GM04504 (cell line): ENCODE data around the gene CDCA8.

ENCODE experiments used
- DNase-seq: peaks from one replicate; pipeline ENCODE4 v3.0.0-alpha.2; 2012; ENCODE audit warnings: low read depth

Gene CDCA8

GRCh38 chr1:37692078-37692833, at the start of gene CDCA8:
CDCA8 (plus strand) TSS chr1:37692516; CDS start chr1:37692691, 175 bp downstream.
- peak; percentile 96 for DNase-seq

DNA sequence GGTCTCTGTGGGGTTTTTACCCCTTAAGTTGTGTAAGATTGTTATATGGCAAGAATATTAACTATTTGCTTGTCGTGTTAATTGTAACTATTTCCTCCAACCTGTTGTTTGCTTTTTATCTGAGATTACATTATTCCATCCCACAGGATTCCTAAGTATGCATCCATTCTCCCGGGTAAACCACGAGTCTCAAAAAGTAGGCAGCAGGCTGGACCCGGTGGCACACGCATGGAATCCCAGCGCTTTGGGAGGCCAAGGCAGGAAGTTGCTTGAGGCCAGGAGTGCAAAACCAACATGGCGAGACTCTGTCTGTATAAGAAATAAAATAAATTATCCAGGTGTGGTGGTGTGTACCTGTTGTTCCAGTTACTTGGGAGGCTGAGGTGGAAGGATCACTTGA, 45.0 kb upstream of the CDCA8 start:
- no peak for DNase-seq

DNA sequence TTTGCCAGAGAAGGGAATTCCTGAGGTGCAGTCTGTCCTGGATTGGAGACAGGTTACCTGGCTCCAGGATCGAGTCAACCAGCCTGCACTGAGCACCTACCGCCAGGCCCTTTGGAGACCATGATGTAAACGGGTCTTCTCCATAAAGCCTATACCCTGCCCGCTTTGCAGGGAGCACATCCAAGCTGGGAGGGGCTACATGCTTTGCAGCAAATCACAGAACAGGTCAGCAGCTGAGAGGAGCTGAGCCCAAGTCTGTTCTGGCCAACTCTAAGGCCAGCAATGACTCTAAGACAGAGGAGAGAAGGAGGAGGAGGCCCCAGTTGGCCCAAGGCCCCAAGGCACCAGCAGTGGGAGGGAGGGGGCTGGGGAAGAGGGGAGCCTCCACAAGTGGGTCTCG, 42.1 kb upstream of the CDCA8 start:
- DNase-seq = no peak

GRCh38 chr1:37650721-37651120, 41.6 kb upstream of the CDCA8 start:
- DNase-seq = no peak

DNA sequence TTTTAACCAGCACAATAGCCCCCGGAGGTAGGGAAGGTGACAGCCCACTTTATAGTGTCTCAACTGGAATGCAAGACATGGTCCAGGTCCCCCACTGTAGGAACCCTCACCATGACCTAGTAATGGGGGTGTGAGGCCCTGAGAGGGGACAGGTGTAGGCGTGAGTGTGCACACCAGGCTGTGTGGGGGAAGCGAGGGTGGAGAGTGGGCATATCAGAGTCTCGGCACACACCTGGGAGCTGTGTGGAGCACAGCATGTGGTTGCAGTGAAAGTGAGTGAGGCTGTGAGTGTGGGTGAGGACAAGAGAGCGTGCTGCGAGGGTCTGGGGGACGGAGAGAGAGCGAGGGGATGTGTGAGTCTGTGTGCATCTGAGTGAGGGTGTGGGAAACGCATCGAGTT, 40.5 kb upstream of the CDCA8 start:
- DNase-seq = no peak

GRCh38 chr1:37652976-37653375, 39.3 kb upstream of the CDCA8 start:
- DNase-seq = no peak

- DNase-seq = no peak
Observed at GRCh38 chr1:37653906-37654305, 38.4 kb upstream of the CDCA8 start.

DNA sequence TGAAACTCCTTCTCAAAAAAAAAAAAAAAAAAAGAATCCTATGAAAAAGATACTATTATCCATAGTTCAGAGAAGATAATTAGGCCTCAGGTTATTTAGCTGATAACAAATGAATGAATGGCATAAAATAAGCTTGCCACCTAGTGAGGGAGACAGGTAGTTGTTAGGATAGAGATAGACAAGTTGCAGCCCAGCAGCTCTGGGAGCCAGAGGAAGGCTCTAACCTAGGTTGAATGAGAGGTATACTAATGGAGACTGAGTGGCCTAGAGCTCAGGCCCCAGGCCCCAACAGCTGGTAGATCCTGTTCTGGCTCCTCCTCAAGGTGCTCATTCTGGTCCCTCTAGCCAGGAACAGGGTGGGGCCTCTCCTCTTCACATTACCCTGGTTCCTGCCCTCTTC, 37.0 kb upstream of the CDCA8 start:
- no peak for DNase-seq

DNA sequence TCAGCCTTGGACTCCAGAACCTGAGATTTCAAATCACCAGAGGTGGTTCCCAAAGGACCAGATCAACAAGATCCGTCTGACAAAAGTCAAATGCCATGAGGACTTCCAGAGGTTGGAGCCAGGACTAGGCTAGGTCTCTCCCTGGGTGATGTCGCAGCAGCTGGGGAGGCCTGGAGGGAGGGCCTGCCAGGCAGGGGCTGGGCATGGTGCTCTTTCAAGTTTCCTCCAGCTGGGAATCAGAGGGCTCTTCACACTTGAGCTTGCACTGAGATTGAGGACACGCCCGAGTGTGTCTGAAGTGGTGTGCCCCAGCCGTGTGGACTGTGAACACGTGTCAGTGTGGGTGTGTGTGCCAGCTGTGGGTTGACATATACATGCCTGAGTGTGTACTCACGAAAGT, 36.3 kb upstream of the CDCA8 start:
- no peak for DNase-seq

GRCh38 chr1:37656881-37657280, 35.4 kb upstream of the CDCA8 start:
- no peak for DNase-seq

GRCh38 chr1:37657620-37658412, 34.5 kb upstream of the CDCA8 start:
- DNase-seq = no peak

DNA sequence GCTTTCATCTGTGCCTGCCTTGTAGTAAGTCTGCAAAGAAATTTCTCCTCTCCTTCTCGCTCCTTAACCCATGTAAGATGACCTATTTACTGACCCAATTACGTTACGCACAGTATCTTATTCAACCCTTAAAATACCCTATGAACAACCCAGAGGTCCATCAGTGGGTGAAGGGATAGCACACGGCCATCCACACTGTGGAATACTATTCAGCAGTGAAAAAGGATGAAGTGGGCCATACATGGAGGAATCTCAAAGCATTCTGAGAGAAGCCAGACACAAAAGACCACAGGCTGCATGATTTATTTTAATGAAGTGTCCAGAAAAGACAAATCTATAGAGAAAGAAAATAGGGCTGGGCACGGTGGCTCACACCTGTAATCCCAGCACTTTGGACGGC, 33.8 kb upstream of the CDCA8 start:
- DNase-seq = no peak

- no peak for DNase-seq
Observed at GRCh38 chr1:37660664-37661063, 31.7 kb upstream of the CDCA8 start.

GRCh38 chr1:37661401-37661800, 30.9 kb upstream of the CDCA8 start:
- no peak for DNase-seq

- no peak for DNase-seq
Observed at GRCh38 chr1:37662031-37662755, 30.1 kb upstream of the CDCA8 start.

DNA sequence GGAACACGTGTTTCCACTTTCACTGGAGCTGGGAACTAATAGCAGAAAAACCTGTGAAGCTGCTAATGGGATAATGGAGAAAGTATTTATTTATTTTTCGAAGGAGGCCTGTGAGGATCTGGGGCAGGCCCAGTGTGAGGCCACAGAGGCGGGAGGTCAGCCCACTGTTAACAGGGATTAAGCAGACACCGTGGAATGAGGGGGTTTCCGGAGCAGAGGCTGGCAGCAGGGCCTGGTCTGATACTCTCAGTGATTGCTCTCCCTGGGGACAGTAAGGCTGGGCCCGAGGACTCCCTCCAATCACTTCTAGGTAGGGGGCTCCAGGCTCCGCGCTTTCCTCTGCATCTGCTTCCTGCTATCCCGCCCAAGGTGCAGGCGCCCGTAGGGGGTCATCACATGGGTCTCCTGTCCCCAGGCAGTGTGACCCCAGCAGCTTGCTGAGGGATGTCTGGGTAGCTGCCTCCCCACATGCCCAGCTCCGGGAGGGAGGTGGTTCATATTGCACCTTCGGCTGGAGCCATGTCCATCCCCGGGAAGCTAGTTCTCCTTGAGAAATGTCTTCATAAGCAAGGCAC, 28.8 kb upstream of the CDCA8 start:
- no peak for DNase-seq

GRCh38 chr1:37666241-37666867, 26.0 kb upstream of the CDCA8 start:
- DNase-seq = no peak

DNA sequence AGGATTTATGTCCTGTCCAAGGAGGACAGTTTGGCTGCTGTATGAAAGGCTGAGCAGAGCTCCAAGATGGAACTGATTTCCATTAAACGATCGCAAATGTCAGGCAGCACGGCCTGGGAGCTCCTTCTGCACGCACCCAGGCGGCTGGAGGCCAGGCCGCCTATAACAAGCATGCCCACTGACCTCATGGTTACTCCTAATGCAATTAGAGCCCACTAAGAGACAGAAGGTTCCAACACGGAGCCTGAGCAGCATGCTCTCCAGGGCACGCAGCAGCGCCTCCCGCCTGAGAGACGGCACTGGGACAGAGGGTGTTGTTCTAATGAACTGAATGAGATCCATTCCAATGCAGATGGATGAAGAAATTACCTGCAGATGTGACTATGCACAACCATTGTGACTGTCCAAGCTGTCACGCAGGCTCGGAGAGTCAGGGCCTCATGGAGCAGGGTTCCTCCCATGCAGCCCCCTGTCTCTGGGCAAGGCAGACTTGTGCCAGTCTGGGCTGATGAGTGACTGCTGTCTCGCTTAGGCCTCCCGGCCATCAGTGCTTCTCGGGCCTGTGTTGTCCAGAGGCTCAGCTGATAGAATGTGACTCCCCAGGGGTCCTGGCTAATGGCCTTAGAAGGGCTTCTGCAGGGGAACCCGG, 25.2 kb upstream of the CDCA8 start:
- peak; percentile 74 for DNase-seq

DNA sequence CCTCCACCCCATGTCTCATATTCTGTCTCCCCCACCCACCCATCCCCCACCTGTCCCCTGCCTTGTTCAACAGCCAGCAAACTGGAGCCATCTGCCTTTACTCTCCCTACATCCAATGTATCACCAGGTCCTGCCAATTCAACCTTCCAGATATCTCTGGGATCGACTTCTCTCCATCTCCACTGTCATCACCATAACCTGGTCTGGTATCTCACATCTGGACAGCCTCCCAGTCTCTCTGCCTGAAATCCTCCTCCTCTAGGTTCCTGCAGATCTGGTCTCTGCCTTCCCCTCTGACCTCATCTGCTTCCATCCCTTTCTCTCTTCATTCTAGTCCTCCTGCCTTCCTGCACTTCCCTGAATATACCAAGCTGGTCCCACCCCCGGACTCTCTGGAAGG, 22.2 kb upstream of the CDCA8 start:
- no peak for DNase-seq

GRCh38 chr1:37671261-37671660, 21.1 kb upstream of the CDCA8 start:
- no peak for DNase-seq

- DNase-seq = no peak
Observed at GRCh38 chr1:37672136-37672870, 20.0 kb upstream of the CDCA8 start.
